Stimulated activated naive CD8-positive, alpha-beta T cell treated with anti-CD3 and anti-CD28 coated beads, Interleukin-15, Interleukin-2, amounts not matched to agents 100 ng/mL and 50 ng/mL, for 24 hours (primary cell): ENCODE data around the gene L3MBTL4.
"Not testable (repeated sequence)": the region's sequence is repeated elsewhere in the genome, so short reads cannot be mapped to it uniquely, and the experiment has no call there.

Source experiments
- H3K27ac Mint-ChIP-seq: one replicate; pipeline ENCODE4 v1.8.0; 2021; ENCODE audit warnings: mild to moderate bottlenecking, mixed read lengths
- H3K27me3 Mint-ChIP-seq: one replicate; pipeline ENCODE4 v1.8.0; 2021; ENCODE audit warnings: mixed read lengths
- H3K36me3 Mint-ChIP-seq: one replicate; pipeline ENCODE4 v1.8.0; 2021; ENCODE audit warnings: low read depth, mixed read lengths
- H3K4me1 Mint-ChIP-seq: one replicate; pipeline ENCODE4 v1.8.0; 2021; ENCODE audit warnings: low read depth, mixed read lengths
- H3K4me3 Mint-ChIP-seq: one replicate; pipeline ENCODE4 v1.8.0; 2021; ENCODE audit warnings: mild to moderate bottlenecking, mixed read lengths
- H3K9me3 Mint-ChIP-seq: one replicate; pipeline ENCODE4 v1.8.0; 2021; ENCODE audit warnings: mixed read lengths

Gene L3MBTL4

DNA sequence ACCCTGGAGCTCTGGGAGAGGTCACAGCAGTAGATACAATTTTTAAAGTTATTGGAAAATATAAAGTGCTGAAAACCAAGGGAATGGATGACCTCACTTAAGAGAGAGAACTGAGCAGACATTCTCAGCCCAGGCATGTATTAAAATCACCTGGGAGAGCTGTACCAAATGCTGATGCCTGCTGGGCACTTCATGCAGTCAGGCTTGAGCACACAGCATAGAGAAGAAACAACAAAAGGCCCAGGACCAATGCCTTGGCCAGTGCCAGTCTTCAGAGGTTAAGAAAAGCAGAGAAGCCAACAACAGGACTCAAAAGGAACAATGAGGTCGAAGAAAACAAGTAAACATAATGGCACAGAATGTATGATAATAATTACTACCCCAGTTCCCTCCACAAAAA, 211.8 kb downstream of the L3MBTL4 start:
- H3K4me3 Mint-ChIP-seq, result no peak overlapping the region
- H3K27me3 Mint-ChIP-seq, result no peaks in the 10 kb centered on the region
- H3K9me3 Mint-ChIP-seq, result peaks cover 7% of the 10 kb centered on the region
- no peaks in the 10 kb centered on the region for H3K4me1 Mint-ChIP-seq
- no peaks in the 10 kb centered on the region for H3K36me3 Mint-ChIP-seq
- no peak overlapping the region for H3K27ac Mint-ChIP-seq

DNA sequence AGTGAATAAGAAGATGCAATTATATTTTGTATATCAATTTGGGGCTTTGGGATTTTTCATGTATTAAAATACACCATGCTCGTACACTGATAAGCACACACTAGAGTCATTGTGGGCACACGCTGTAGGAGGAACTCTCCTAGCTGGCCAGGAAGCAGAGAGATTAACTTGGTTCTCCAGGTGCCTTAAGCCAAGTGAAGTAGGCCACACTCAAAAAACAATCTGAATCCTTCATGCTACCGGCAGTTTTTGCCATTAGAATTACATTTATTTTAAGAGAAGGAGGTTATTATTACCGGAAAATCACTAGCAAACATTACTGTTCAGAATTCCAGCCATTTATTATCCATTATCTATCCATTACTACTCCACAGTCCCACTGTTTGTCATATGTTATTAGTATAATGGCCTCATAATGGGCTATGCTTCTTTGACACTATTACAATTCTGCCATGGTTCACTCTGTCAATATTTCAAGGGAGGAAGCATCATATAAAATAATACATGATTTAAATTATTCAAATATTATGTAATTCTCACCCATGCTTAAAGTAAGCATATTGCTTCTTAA, 214.4 kb downstream of the L3MBTL4 start:
- Mint-ChIP-seq H3K27ac (no peak overlapping the region), H3K4me1 (no peaks in the 10 kb centered on the region), H3K27me3 (no peaks in the 10 kb centered on the region), H3K36me3 (no peaks in the 10 kb centered on the region), H3K9me3 (peaks cover 12% of the 10 kb centered on the region), H3K4me3 (no peak overlapping the region)

DNA sequence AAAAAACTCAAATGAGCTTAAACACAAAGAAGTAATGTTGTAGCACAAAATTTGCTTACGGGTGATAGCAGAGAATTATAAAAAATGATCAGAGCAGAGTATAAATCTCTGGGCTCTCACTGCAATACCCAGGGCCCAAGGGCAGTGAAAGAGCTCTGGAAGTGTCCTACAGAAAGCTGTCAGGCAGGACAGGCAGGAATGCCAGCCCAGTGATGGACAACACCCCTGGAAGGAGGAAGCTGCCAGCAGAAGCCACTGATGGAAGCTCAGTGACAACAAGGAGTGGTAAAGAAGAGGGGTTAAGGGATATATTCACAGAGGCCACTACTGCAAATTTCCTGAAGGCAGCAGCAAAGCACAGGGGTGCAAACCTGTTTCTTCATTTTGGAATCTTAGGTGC, 214.9 kb downstream of the L3MBTL4 start:
- no peaks in the 10 kb centered on the region for H3K36me3 Mint-ChIP-seq
- H3K27me3 Mint-ChIP-seq, result no peaks in the 10 kb centered on the region
- peaks cover 12% of the 10 kb centered on the region for H3K9me3 Mint-ChIP-seq
- H3K4me1 Mint-ChIP-seq, result no peaks in the 10 kb centered on the region
- H3K27ac Mint-ChIP-seq, result no peak overlapping the region
- no peak overlapping the region for H3K4me3 Mint-ChIP-seq

DNA sequence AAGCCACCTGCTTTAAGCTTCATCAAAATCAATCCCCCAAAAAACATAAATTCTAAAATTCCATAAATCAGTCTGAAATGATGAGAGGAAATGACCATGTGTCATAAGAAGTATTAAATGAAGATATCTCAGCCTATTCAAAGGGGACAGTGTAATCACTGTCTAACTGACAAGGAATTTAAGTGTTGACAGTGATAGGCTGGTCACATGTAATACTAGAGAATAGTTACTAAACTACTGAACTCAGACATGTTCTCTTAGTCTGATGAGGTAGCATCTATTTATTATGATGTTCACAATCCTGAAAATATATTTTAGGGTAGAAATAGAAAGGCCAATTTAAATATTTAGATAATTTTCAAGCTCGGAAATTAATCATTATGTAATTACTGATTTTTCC, 216.1 kb downstream of the L3MBTL4 start:
- no peaks in the 10 kb centered on the region for H3K4me1 Mint-ChIP-seq
- no peak overlapping the region for H3K27ac Mint-ChIP-seq
- no peak overlapping the region for H3K4me3 Mint-ChIP-seq
- no peaks in the 10 kb centered on the region for H3K27me3 Mint-ChIP-seq
- H3K36me3 Mint-ChIP-seq, result no peaks in the 10 kb centered on the region
- H3K9me3 Mint-ChIP-seq, result peaks cover 12% of the 10 kb centered on the region

DNA sequence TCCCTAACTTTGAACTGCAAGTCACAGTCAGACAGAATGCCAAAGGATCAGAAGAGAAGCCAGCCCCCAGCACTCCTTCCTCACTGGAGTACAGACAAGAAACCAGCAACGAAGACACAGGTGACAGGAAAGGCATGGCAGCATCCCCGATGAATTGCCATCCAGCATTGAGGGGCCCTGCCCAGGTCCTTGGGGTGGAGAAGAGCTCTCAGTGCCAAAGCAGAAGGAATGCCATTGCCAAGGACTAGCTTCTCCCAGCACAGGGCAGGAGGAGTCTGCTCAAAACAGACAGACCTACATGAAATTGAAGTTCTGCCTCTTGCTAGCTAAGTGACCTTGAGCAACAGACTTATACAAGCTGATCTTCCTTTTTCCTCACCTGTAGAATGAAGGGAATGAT, 220.1 kb downstream of the L3MBTL4 start:
- no peaks in the 10 kb centered on the region for H3K36me3 Mint-ChIP-seq
- H3K27me3 Mint-ChIP-seq, result no peaks in the 10 kb centered on the region
- no peak overlapping the region for H3K4me3 Mint-ChIP-seq
- no peaks in the 10 kb centered on the region for H3K4me1 Mint-ChIP-seq
- H3K27ac Mint-ChIP-seq, result no peak overlapping the region
- peaks cover 12% of the 10 kb centered on the region for H3K9me3 Mint-ChIP-seq

DNA sequence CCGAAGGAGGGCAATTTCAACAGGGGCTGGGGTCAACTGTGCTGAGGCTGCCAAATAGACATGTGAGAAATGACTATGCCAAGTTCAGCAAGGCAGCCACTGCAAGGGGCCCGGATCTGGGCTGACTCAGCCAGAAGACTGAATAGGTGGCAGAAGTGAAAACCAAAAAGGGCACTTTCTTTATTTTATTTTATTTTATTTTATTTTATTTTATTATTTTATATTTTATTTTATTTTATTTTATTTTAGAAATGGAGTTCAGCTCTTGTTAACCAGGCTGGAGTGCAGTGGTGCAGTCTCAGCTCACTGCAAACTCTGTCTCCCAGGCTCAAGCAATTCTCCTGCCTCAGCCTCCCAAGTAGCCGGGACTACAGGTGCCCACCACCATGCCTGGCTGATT, 228.9 kb downstream of the L3MBTL4 start:
- not testable (repeated sequence) for H3K27me3 Mint-ChIP-seq, H3K4me1 Mint-ChIP-seq, H3K4me3 Mint-ChIP-seq, H3K36me3 Mint-ChIP-seq, H3K27ac Mint-ChIP-seq
- peaks cover 19% of the 10 kb centered on the region for H3K9me3 Mint-ChIP-seq

DNA sequence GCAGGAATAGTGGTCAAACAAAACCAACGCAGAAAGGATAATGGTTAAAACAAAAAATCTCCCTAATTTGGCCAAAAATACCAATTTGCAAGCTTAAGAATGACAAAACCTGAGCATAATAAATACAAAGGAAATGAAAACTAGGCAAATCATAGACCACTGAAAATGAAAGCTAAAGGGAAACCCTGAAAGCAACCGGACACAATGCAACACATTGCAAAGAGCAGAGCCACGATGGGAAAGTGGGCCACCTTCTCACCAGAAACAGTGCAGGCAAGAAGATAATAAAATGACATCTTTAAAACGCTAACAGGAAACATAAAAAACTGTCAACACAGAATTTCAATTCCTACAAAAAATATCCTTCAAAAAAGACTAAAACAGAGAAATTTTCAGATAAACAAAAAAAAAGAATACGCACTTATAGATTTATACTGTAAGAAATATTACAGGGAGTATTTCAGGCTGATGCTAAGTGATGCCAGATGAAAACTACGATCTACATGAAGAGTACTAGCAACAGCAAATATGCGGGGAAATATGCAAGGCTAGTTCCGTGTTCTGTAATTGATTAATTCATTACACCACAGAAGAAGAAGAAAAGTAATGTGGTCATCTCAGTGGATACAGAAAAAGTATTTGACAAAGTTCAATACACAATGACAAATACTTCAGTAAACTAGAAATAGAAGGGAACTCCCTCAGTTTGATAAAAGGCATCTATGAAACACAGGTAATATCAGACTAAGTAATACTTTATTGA, 239.5 kb downstream of the L3MBTL4 start:
- Mint-ChIP-seq H3K9me3 (peaks cover 4% of the 10 kb centered on the region), H3K4me1 (no peaks in the 10 kb centered on the region), H3K27me3 (no peaks in the 10 kb centered on the region), H3K36me3 (no peaks in the 10 kb centered on the region), H3K27ac (no peak overlapping the region), H3K4me3 (no peak overlapping the region)

DNA sequence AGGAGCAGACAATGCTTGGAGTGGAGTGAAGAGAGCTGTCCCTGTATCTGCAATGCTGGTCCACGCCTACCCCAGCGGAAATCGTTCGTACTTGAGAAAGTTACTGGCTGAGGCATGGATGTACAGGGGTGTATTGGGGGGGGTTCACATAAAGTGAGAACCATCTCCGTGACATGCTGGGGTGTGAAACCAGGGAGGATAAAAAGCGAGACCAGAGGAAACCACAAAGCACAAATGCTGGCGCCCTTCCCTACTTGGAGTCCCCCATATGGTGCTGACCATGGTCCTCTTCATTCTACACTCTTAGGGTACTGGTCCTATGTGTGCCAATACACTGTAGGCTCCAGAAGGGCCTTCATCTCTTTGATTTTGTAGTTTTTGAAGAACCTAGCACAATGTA, 244.1 kb downstream of the L3MBTL4 start:
- no peaks in the 10 kb centered on the region for H3K27me3 Mint-ChIP-seq
- H3K4me1 Mint-ChIP-seq, result no peaks in the 10 kb centered on the region
- H3K4me3 Mint-ChIP-seq, result no peak overlapping the region
- no peaks in the 10 kb centered on the region for H3K36me3 Mint-ChIP-seq
- H3K9me3 Mint-ChIP-seq, result peaks cover 5% of the 10 kb centered on the region
- H3K27ac Mint-ChIP-seq, result no peak overlapping the region

DNA sequence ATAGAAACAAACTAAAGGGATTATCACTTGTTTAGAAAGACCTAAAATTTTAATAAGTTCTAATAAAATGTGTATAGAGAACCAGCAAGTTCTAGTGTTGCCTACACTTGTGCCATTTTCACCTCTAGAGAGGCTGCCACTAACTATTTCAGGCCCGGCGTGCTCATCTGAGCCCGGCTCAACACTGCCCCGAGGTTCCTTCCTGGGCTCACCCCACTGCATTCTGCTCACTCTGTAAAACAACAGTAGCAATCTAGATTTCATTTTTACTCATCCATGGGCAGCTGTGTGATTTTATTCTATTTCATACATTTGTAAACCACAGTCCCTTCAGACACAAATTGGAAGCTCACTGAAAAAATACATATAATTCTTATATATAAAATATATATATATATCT, 253.2 kb downstream of the L3MBTL4 start:
- H3K27ac Mint-ChIP-seq, result no peak overlapping the region
- H3K27me3 Mint-ChIP-seq, result no peaks in the 10 kb centered on the region
- H3K36me3 Mint-ChIP-seq, result no peaks in the 10 kb centered on the region
- no peak overlapping the region for H3K4me3 Mint-ChIP-seq
- H3K9me3 Mint-ChIP-seq, result peaks cover 12% of the 10 kb centered on the region
- H3K4me1 Mint-ChIP-seq, result no peaks in the 10 kb centered on the region

DNA sequence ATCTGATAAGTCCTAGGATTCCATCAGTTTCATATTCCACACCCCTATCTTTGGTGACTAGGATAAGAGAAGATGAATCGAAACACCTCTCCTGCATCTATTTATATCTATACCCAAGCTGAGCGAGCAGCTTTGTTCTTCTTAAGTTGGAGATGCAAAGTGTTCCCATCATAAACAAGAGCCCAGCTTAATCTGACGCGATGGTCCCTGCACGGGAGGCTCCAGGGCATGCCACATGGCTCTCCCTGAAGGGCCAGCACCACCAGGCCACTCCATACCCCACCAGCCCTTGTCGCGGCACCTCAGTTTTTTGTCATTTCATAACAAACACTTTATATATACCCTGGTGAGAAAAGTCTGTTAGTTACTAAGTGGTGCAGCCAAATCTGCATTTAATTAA, 255.3 kb downstream of the L3MBTL4 start:
- Mint-ChIP-seq H3K27ac (no peak overlapping the region), H3K4me1 (no peaks in the 10 kb centered on the region), H3K27me3 (no peaks in the 10 kb centered on the region), H3K9me3 (peaks cover 12% of the 10 kb centered on the region), H3K36me3 (no peaks in the 10 kb centered on the region), H3K4me3 (no peak overlapping the region)

DNA sequence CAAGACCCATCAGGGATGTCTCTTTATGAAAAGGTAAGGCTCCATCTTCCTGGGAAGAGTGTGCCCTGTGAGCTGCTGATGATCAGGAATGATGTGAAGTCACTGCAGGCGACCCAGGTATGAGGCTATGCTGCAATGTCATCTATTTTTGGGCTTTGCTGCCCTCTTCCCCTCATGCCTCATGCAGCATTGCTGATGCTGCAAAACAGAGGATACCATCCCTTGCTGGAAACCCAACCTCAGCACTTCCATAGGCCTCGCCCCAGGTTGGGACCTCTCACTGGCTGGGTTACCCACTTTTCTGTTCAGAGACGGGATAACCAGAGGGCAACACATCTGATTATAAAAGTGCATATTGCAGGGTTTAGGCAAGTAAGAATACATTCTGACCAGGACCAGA, 255.8 kb downstream of the L3MBTL4 start:
- no peak overlapping the region for H3K4me3 Mint-ChIP-seq
- no peak overlapping the region for H3K27ac Mint-ChIP-seq
- H3K4me1 Mint-ChIP-seq, result no peaks in the 10 kb centered on the region
- no peaks in the 10 kb centered on the region for H3K36me3 Mint-ChIP-seq
- peaks cover 12% of the 10 kb centered on the region for H3K9me3 Mint-ChIP-seq
- H3K27me3 Mint-ChIP-seq, result no peaks in the 10 kb centered on the region

DNA sequence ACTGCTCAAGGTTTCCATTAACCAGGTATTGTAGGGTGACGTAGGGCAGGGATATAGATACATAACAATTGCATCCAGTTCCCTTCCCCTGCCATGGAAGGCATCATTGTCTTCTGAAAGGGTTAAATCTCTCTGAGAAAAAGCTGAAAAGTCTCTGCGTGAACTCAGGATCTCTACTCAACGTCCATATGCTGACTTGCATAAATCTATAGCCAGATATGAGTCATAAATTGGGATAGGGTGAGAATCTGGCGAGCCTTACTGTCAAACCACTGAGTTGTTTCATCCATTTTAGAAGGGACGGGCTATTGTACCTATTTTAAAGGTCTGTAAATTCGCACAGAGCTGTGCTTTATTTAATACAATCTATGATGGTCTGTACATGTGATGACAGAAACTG, 258.3 kb downstream of the L3MBTL4 start:
- no peaks in the 10 kb centered on the region for H3K36me3 Mint-ChIP-seq
- H3K27me3 Mint-ChIP-seq, result no peaks in the 10 kb centered on the region
- peaks cover 15% of the 10 kb centered on the region for H3K9me3 Mint-ChIP-seq
- no peaks in the 10 kb centered on the region for H3K4me1 Mint-ChIP-seq
- H3K27ac Mint-ChIP-seq, result no peak overlapping the region
- no peak overlapping the region for H3K4me3 Mint-ChIP-seq

DNA sequence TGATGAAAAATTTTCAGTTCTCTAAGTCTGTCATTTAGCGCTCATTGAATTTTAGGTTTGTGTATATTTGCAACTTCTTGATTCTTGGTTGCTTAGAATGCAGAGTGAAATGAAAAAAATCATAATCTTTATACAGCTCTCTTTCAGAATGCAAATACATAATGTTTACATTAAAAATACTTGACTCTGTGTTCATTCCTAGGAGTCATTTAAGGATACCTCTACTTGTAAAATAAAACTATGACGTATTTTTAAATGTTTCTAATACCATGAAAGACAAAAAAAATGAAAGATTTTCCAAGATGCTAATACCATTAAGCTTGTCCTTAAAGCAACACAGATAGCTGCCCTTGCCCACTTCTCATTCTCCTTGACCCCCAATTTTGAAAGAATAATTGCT, 259.0 kb downstream of the L3MBTL4 start:
- Mint-ChIP-seq H3K9me3 (peaks cover 15% of the 10 kb centered on the region), H3K4me3 (no peak overlapping the region), H3K4me1 (no peaks in the 10 kb centered on the region), H3K36me3 (no peaks in the 10 kb centered on the region), H3K27me3 (no peaks in the 10 kb centered on the region), H3K27ac (no peak overlapping the region)

DNA sequence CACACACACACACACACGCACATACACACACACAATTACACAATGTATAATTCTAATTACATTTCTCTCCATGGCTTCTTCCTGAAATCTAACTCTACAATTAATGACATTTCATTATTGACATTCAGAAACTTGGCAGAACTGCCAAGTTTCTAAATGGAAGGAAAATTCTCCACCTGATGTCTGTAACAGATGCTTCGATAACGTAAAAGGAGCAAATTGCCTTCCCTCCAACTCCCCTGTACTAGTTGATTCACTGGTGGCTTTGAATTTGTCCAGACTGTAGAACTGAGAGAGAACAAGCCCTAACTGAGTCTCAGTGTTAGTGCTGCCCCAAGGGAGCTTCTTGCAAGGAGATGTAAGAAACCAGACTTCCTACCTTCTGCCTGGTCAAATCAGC, 264.3 kb downstream of the L3MBTL4 start:
- H3K27me3 Mint-ChIP-seq, result no peaks in the 10 kb centered on the region
- no peaks in the 10 kb centered on the region for H3K4me1 Mint-ChIP-seq
- no peaks in the 10 kb centered on the region for H3K36me3 Mint-ChIP-seq

DNA sequence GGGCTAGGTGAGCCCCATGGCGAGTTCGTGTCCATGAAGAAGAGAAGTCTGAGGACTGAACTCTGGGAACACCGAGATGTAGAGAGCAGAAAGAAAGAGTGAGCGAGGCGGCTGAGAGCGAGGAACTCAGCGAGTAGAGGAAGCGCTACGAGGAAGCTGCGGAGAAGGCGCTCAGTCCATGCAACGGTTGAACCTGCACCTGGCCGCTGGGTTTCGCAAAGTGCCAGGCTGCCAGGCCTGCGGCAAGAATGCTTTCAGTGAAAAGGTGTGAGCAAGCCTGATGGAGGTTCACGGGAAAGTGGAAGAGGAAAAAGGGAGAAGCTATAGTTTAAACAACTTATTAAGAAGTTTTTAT, 268.4 kb downstream of the L3MBTL4 start:
- no peaks in the 10 kb centered on the region for H3K27me3 Mint-ChIP-seq
- no peak overlapping the region for H3K4me3 Mint-ChIP-seq
- no peaks in the 10 kb centered on the region for H3K9me3 Mint-ChIP-seq
- H3K27ac Mint-ChIP-seq, result no peak overlapping the region
- H3K36me3 Mint-ChIP-seq, result no peaks in the 10 kb centered on the region
- no peaks in the 10 kb centered on the region for H3K4me1 Mint-ChIP-seq

More for the DNA sequence above, 264.3 kb downstream of the L3MBTL4 start:
- Mint-ChIP-seq H3K27ac (no peak overlapping the region), H3K4me3 (no peak overlapping the region), H3K9me3 (peaks cover 9% of the 10 kb centered on the region)

DNA sequence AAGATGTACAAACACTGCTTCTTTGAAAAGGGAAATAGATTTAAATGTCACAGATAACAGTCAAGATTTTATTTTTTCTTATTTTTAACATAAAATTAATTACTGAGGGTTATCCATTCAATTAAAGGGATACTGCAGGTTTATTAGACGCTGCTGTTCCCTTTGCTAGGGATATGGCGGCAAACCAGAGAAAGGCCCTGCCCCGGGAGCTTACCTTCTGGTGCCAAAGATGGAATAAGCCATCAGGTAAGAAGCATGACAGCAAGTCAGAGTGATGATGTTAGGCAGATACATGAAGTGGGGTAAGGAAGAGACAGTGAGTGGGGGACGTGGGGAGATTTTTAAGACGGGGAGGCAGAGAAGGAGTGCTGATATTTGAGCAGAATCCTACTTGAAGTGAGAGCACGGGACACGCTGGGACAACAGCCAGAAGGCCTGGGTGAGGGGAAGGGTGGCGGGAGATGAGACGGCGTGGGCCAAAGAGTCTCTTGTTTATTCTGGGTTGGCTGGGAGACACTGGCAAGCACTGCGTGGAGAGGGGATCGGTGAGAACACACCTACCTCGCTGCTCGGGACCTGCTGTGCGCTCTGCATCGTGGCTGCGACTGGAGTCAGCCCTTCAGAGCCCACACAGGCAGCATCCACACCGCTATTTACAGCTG, 268.9 kb downstream of the L3MBTL4 start:
- Mint-ChIP-seq H3K9me3 (no peaks in the 10 kb centered on the region), H3K27me3 (no peaks in the 10 kb centered on the region), H3K36me3 (no peaks in the 10 kb centered on the region), H3K27ac (no peak overlapping the region), H3K4me1 (no peaks in the 10 kb centered on the region), H3K4me3 (no peak overlapping the region)
